ENCODE data around the gene LGALS3. TPM values are rescaled to one million over a fixed set of nuclear protein-coding genes. Genes with fewer than 3 reads are reported as not detected.
A peak's percentile ranks its signal among the peaks of the same experiment; 100 is the strongest.

Gene LGALS3
- total RNA-seq, 2 donors from 2014 or later, result 178 to 184 TPM

GRCh38 chr14:55107766-55108554 is 21.1 kb upstream of the LGALS3 start:
- DNase-seq (ENCODE audit: low spot score), result peak; percentile 91
- Histone ChIP-seq H3K9me3 (no peaks in the 10 kb centered on the region), H3K36me3 (no peaks in the 10 kb centered on the region), H3K27ac (peak overlapping the region; percentile 91 to 92), H3K4me3 (no peak overlapping the region), H3K27me3 (no peaks in the 10 kb centered on the region), H3K4me1 (peaks cover 0 to 50% of the 10 kb centered on the region in 2 donors)
- TF ChIP-seq CTCF (IDR thresholded peaks at IDR 0.05), result no peak

- no peaks in the 10 kb centered on the region for H3K36me3 ChIP-seq
These were observed 19.2 kb upstream of the LGALS3 start for GRCh38 chr14:55109836-55110235.

GRCh38 chr14:55111122-55111708 is 17.8 kb upstream of the LGALS3 start:
- DNase-seq (ENCODE audit: low spot score), result no peak
- Histone ChIP-seq H3K36me3 (no peaks in the 10 kb centered on the region), H3K4me3 (no peak overlapping the region), H3K4me1 (peaks cover 0 to 25% of the 10 kb centered on the region in 2 donors), H3K9me3 (no peaks in the 10 kb centered on the region), H3K27ac (no peak overlapping the region), H3K27me3 (no peaks in the 10 kb centered on the region)
- no peak for TF ChIP-seq CTCF (IDR thresholded peaks at IDR 0.05)

More at GRCh38 chr14:55109836-55110235, 19.2 kb upstream of the LGALS3 start:
- no peak for DNase-seq (ENCODE audit: low spot score)
- no peak for TF ChIP-seq CTCF (IDR thresholded peaks at IDR 0.05)
- Histone ChIP-seq H3K4me3 (no peak overlapping the region), H3K9me3 (no peaks in the 10 kb centered on the region), H3K27ac (no peak overlapping the region), H3K4me1 (peaks cover 0 to 32% of the 10 kb centered on the region in 2 donors), H3K27me3 (no peaks in the 10 kb centered on the region)

GRCh38 chr14:55114720-55115119 is 14.3 kb upstream of the LGALS3 start:
- Histone ChIP-seq H3K4me3 (no peak overlapping the region), H3K36me3 (no peaks in the 10 kb centered on the region), H3K27me3 (no peaks in the 10 kb centered on the region), H3K9me3 (no peaks in the 10 kb centered on the region), H3K4me1 (peaks cover 0 to 30% of the 10 kb centered on the region in 2 donors), H3K27ac (no peak overlapping the region)
- no peak for TF ChIP-seq CTCF (IDR thresholded peaks at IDR 0.05)
- DNase-seq (ENCODE audit: low spot score), result no peak

- Histone ChIP-seq H3K4me3 (no peak overlapping the region), H3K27ac (no peak overlapping the region), H3K36me3 (no peaks in the 10 kb centered on the region), H3K4me1 (peaks cover 0 to 37% of the 10 kb centered on the region in 2 donors), H3K9me3 (no peaks in the 10 kb centered on the region), H3K27me3 (no peaks in the 10 kb centered on the region)
- DNase-seq (ENCODE audit: low spot score), result no peak
- no peak for TF ChIP-seq CTCF (IDR thresholded peaks at IDR 0.05)
These were observed 13.6 kb upstream of the LGALS3 start for GRCh38 chr14:55115460-55115859.
